ENCODE results near the gene EHHADH. TPM values are rescaled to one million over a fixed set of nuclear protein-coding genes. Genes with fewer than 3 reads are reported as not detected.

EHHADH gene
- total RNA-seq, 1 experiment from 2014 or later: 4.2 TPM

GRCh38 chr3:185153861-185154629 lies 99.8 kb downstream of the EHHADH start:
- no peaks in the 10 kb centered on the region for H3K36me3 Mint-ChIP-seq
- no peak overlapping the region for H3K27ac Mint-ChIP-seq
- H3K27me3 Mint-ChIP-seq (ENCODE audit: low read depth): peaks cover 42% of the 10 kb centered on the region
- ChIA-PET POLR2A (no interaction called here), CTCF (interaction anchor here (0.6 to 0.7 kb wide), 5 partner anchors 16 to 431 kb away, joined by 3 to 4 read pairs (median 3); no protein-coding TSS in a partner anchor)
- DNase-seq (ENCODE audit: low spot score) (peak; percentile 33), ATAC-seq (peak; percentile 50)
- H3K9me3 Mint-ChIP-seq: no peaks in the 10 kb centered on the region
- H3K4me1 Mint-ChIP-seq: peaks cover 7% of the 10 kb centered on the region
- H3K4me3 Mint-ChIP-seq: no peak overlapping the region
- TF ChIP-seq EMX1 (CRISPR knock-in tag; IDR thresholded peaks at IDR 0.05): no peak
- peak; percentile 49; the same call in 1 of the 2 replicates for TF ChIP-seq NFE2L1 (CRISPR knock-in tag; IDR thresholded peaks at IDR 0.05)

- CTCF ChIA-PET: interaction anchor here (0.6 to 1.9 kb wide), 7 partner anchors 16 to 432 kb away, joined by 3 to 6 read pairs (median 3); no protein-coding TSS in a partner anchor
- POLR2A ChIA-PET: no interaction called here
- Mint-ChIP-seq H3K4me3 (no peak overlapping the region; the same call in 1 of the 2 replicates), H3K9me3 (no peaks in the 10 kb centered on the region), H3K4me1 (peaks cover 7% of the 10 kb centered on the region), H3K27me3 (ENCODE audit: low read depth) (peaks cover 44% of the 10 kb centered on the region), H3K36me3 (no peaks in the 10 kb centered on the region), H3K27ac (no peak overlapping the region; the same call in 1 of the 2 replicates)
- DNase-seq (ENCODE audit: low spot score): peak; percentile 69
- ATAC-seq: peak; percentile 79
- TF ChIP-seq SMAD3 (CRISPR knock-in tag; IDR thresholded peaks at IDR 0.05; ENCODE audit: borderline replicate concordance): no peak
- TF ChIP-seq ELF4 (CRISPR knock-in tag; IDR thresholded peaks at IDR 0.05; ENCODE audit: low read depth): no peak
- TF ChIP-seq OVOL2 (CRISPR knock-in tag; IDR thresholded peaks at IDR 0.05; ENCODE audit: borderline replicate concordance): no peak
- TF ChIP-seq RORB (CRISPR knock-in tag; IDR thresholded peaks at IDR 0.05): no peak
- TF ChIP-seq NFYB (CRISPR knock-in tag; conservative IDR thresholded peaks at IDR 0.05; ENCODE audit: low read depth): no peak
- TF ChIP-seq HMGA2 (CRISPR knock-in tag; IDR thresholded peaks at IDR 0.05): no peak
- TF ChIP-seq PRDM15 (CRISPR knock-in tag; IDR thresholded peaks at IDR 0.05): no peak
- no peak for TF ChIP-seq ZNF263 (CRISPR knock-in tag; IDR thresholded peaks at IDR 0.05; ENCODE audit: low read depth)
- TF ChIP-seq ATF6 (CRISPR knock-in tag; IDR thresholded peaks at IDR 0.05): no peak
- no peak for TF ChIP-seq PRRX2 (CRISPR knock-in tag; IDR thresholded peaks at IDR 0.05)
- TF ChIP-seq ZNF416 (CRISPR knock-in tag; IDR thresholded peaks at IDR 0.05): no peak
- TF ChIP-seq STAT6 (CRISPR knock-in tag; conservative IDR thresholded peaks at IDR 0.05; ENCODE audit: low read depth): no peak
- TF ChIP-seq ZNF219 (CRISPR knock-in tag; IDR thresholded peaks at IDR 0.05; ENCODE audit: borderline replicate concordance): no peak
- no peak for TF ChIP-seq ZBTB43 (CRISPR knock-in tag; IDR thresholded peaks at IDR 0.05)
- TF ChIP-seq HMGXB4 (CRISPR knock-in tag; IDR thresholded peaks at IDR 0.05): no peak
- no peak for TF ChIP-seq SMAD4 (CRISPR knock-in tag; IDR thresholded peaks at IDR 0.05)
- TF ChIP-seq NFATC4 (CRISPR knock-in tag; IDR thresholded peaks at IDR 0.05): no peak
- no peak for TF ChIP-seq ZNF512 (CRISPR knock-in tag; IDR thresholded peaks at IDR 0.05; ENCODE audit: borderline replicate concordance)
- no peak for TF ChIP-seq IRF2 (CRISPR knock-in tag; IDR thresholded peaks at IDR 0.05; ENCODE audit: borderline replicate concordance, low read depth)
Measured at GRCh38 chr3:185153171-185153771, 100.6 kb downstream of the EHHADH start.
